ENCODE measurements around the gene SLC66A2.

DNA sequence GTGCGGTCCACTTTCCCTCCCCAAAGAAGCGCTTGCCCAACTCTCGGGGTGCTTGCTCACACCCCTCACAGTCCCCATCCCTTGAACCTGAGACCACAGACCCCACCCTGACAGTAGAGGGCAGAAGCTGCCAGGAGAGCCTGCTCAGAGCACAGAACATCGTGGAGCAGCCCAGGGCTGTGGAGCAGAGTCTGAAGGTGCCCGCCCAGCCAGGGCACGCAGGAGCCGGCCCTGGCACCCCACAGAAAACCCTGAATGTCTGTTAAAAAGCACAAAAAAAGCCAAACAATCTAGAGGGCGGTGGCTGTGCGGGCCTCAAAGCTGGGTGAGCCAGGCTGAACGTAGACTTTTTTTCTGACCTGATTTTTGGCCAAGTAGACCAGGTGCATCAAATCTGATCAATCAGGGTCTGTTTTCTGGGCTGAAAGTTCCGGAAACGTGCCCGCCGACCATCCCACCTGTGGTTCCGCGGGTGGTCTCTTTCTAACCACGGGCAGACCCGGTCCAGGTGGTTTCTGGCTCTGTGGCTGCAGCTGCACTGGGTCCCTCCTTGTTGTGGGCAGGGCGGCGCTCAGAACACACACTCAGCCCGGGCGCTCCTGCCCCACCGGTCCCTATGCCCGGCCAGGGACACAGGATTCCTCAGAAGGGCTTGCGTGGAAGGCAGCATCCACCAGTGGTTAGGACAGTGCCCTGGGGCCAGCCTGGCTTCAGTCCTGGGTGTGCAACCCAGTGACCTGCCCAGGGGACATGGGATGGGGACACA is 66.3 kb downstream of the SLC66A2 start:
- TF ChIP-seq, protein P1, sequence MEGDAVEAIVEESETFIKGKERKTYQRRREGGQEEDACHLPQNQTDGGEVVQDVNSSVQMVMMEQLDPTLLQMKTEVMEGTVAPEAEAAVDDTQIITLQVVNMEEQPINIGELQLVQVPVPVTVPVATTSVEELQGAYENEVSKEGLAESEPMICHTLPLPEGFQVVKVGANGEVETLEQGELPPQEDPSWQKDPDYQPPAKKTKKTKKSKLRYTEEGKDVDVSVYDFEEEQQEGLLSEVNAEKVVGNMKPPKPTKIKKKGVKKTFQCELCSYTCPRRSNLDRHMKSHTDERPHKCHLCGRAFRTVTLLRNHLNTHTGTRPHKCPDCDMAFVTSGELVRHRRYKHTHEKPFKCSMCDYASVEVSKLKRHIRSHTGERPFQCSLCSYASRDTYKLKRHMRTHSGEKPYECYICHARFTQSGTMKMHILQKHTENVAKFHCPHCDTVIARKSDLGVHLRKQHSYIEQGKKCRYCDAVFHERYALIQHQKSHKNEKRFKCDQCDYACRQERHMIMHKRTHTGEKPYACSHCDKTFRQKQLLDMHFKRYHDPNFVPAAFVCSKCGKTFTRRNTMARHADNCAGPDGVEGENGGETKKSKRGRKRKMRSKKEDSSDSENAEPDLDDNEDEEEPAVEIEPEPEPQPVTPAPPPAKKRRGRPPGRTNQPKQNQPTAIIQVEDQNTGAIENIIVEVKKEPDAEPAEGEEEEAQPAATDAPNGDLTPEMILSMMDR (conservative IDR thresholded peaks at IDR 0.05 in 1 of 2, IDR thresholded peaks at IDR 0.05 in 1 of 2; ENCODE audit: extremely low read depth in 1 of 2, insufficient read depth in 1 of 2, low read depth in 1 of 2, low read length in 2 of 2), result no peak
- no peak for TF ChIP-seq EZH2 (IDR thresholded peaks at IDR 0.05; ENCODE audit: borderline replicate concordance, low read length)
